Measurements from ENCODE around the gene GALNT17. TPM values are rescaled to one million over a fixed set of nuclear protein-coding genes. Genes with fewer than 3 reads are reported as not detected.

GALNT17 gene
- polyA plus RNA-seq (not detected in 3 replicates), polyA minus RNA-seq (0.20 TPM in 1 of 3 replicates, not detected in the others)
- not detected for polyA plus RNA-seq (2011; ENCODE audit: low read depth)
- not detected in 2 replicates for polyA plus RNA-seq (2011; cell fraction: cytosol; rRNA removed)
- polyA plus RNA-seq (2011; cell fraction: nucleus; rRNA removed) = not detected in 2 replicates
- not detected in 2 replicates for polyA plus RNA-seq (2012; ENCODE audit: low replicate concordance)
- polyA minus RNA-seq (2011; cell fraction: cytosol; rRNA and poly(A)+ RNA removed) = not detected
- polyA minus RNA-seq (2011; cell fraction: nucleus; rRNA and poly(A)+ RNA removed) = not detected in 2 replicates

GRCh38 chr7:71132127-71132376 is at the start of gene GALNT17:
TSS of gene GALNT17 (plus strand) at chr7:71132144.
- no peak within 1 kb of the TSS for H3K4me2 ChIP-seq (ENCODE audit: control insufficient read depth, extremely low read depth, insufficient read depth, low read depth, low read length)
- no peak within 1 kb of the TSS for H2AFZ ChIP-seq (ENCODE audit: control insufficient read depth, low read length)
- H3K27ac ChIP-seq (ENCODE audit: control insufficient read depth, insufficient read depth, low read length) = no peak within 1 kb of the TSS
- H3K27me3 ChIP-seq (ENCODE audit: control insufficient read depth, extremely low read depth, insufficient read depth, low read length) = peaks cover 16% of the 10 kb centered on the region
- TF ChIP-seq, protein P1, sequence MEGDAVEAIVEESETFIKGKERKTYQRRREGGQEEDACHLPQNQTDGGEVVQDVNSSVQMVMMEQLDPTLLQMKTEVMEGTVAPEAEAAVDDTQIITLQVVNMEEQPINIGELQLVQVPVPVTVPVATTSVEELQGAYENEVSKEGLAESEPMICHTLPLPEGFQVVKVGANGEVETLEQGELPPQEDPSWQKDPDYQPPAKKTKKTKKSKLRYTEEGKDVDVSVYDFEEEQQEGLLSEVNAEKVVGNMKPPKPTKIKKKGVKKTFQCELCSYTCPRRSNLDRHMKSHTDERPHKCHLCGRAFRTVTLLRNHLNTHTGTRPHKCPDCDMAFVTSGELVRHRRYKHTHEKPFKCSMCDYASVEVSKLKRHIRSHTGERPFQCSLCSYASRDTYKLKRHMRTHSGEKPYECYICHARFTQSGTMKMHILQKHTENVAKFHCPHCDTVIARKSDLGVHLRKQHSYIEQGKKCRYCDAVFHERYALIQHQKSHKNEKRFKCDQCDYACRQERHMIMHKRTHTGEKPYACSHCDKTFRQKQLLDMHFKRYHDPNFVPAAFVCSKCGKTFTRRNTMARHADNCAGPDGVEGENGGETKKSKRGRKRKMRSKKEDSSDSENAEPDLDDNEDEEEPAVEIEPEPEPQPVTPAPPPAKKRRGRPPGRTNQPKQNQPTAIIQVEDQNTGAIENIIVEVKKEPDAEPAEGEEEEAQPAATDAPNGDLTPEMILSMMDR (optimal IDR thresholded peaks at IDR 0.05 in 1 of 3, IDR thresholded peaks at IDR 0.05 in 1 of 3, conservative IDR thresholded peaks at IDR 0.05 in 1 of 3; ENCODE audit: extremely low read depth in 1 of 3, insufficient read depth in 2 of 3, low read length in 3 of 3) = no peak
- no peak for TF ChIP-seq EZH2 (IDR thresholded peaks at IDR 0.05; ENCODE audit: low read length)
- no peak for DNase-seq (ENCODE audit: low read depth, low spot score)
- H3K4me3 ChIP-seq (ENCODE audit: control insufficient read depth in 2 of 3, extremely low read depth in 1 of 3, insufficient read depth in 2 of 3, low read depth in 1 of 3, low read length in 3 of 3) = no peak within 1 kb of the TSS
- no peak for FAIRE-seq
- no peaks in the 10 kb centered on the region for H4K20me1 ChIP-seq (ENCODE audit: control insufficient read depth, extremely low read depth, insufficient read depth, low read length)
- no peak within 1 kb of the TSS for H3K9ac ChIP-seq (ENCODE audit: control insufficient read depth, extremely low read depth, insufficient read depth, low read length)
- dilution Hi-C loops (cut with MboI; ENCODE audit: extremely low pct_ligation_motif_present, low sequenced_read_pairs) = no loop called here
- H3K79me2 ChIP-seq (ENCODE audit: control insufficient read depth, insufficient read depth, low read length) = no peaks in the 10 kb centered on the region
- H3K36me3 ChIP-seq (ENCODE audit: control insufficient read depth in 2 of 2, extremely low read depth in 1 of 2, insufficient read depth in 2 of 2, low read length in 2 of 2) = no peaks in the 10 kb centered on the region
- H3K9me3 ChIP-seq (ENCODE audit: control insufficient read depth, low read depth, low read length) = no peaks in the 10 kb centered on the region
- no peaks in the 10 kb centered on the region for H3K9me1 ChIP-seq (ENCODE audit: control insufficient read depth, extremely low read depth, insufficient read depth, low read length)
- H3K4me1 ChIP-seq (ENCODE audit: control insufficient read depth, extremely low read depth, insufficient read depth, low read length) = no peaks in the 10 kb centered on the region

- DNase-seq (ENCODE audit: low read depth, low spot score) (no peak), FAIRE-seq (no peak)
- no peaks in the 10 kb centered on the region for H3K9me1 ChIP-seq (ENCODE audit: control insufficient read depth, extremely low read depth, insufficient read depth, low read length)
- no peak overlapping the region for H3K27ac ChIP-seq (ENCODE audit: control insufficient read depth, insufficient read depth, low read length)
- no peak overlapping the region for H3K4me2 ChIP-seq (ENCODE audit: control insufficient read depth, extremely low read depth, insufficient read depth, low read depth, low read length)
- dilution Hi-C loops (cut with MboI; ENCODE audit: extremely low pct_ligation_motif_present, low sequenced_read_pairs) = no loop called here
- no peaks in the 10 kb centered on the region for H3K79me2 ChIP-seq (ENCODE audit: control insufficient read depth, insufficient read depth, low read length)
- no peak overlapping the region for H3K9ac ChIP-seq (ENCODE audit: control insufficient read depth, extremely low read depth, insufficient read depth, low read length)
- peaks cover 5% of the 10 kb centered on the region for H3K9me3 ChIP-seq (ENCODE audit: control insufficient read depth, low read depth, low read length)
- no peaks in the 10 kb centered on the region for H4K20me1 ChIP-seq (ENCODE audit: control insufficient read depth, extremely low read depth, insufficient read depth, low read length)
- no peaks in the 10 kb centered on the region for H3K27me3 ChIP-seq (ENCODE audit: control insufficient read depth, extremely low read depth, insufficient read depth, low read length)
- H3K4me1 ChIP-seq (ENCODE audit: control insufficient read depth, extremely low read depth, insufficient read depth, low read length) = no peaks in the 10 kb centered on the region
- TF ChIP-seq, protein P1 (optimal IDR thresholded peaks at IDR 0.05 in 1 of 3, IDR thresholded peaks at IDR 0.05 in 1 of 3, conservative IDR thresholded peaks at IDR 0.05 in 1 of 3; ENCODE audit: extremely low read depth in 1 of 3, insufficient read depth in 2 of 3, low read length in 3 of 3) = no peak
- TF ChIP-seq EZH2 (IDR thresholded peaks at IDR 0.05; ENCODE audit: low read length) = no peak
- H3K4me3 ChIP-seq (ENCODE audit: control insufficient read depth in 2 of 3, extremely low read depth in 1 of 3, insufficient read depth in 2 of 3, low read depth in 1 of 3, low read length in 3 of 3) = no peak overlapping the region
- H2AFZ ChIP-seq (ENCODE audit: control insufficient read depth, low read length) = no peak overlapping the region
- H3K36me3 ChIP-seq (ENCODE audit: control insufficient read depth in 2 of 2, extremely low read depth in 1 of 2, insufficient read depth in 2 of 2, low read length in 2 of 2) = no peaks in the 10 kb centered on the region
Measured at GRCh38 chr7:71095266-71095860, 36.6 kb upstream of the GALNT17 start.
